K562 (cell line): ENCODE results near the gene CDKL5. TPM values are rescaled to one million over a fixed set of nuclear protein-coding genes. Genes with fewer than 3 reads are reported as not detected.

Source experiments
- BHLHE40 ChIP-seq: IDR thresholded peaks from 2 replicates; pipeline ENCODE4 v1.6.1; 2011; ENCODE audit warnings: low read length, improper control_type of control experiment
- GABPB2 ChIP-seq: fragments of 250-450 bp; sonication (Bioruptor Pico); conservative IDR thresholded peaks from 2 replicates; pipeline ENCODE4 v1.5.1; 2021; ENCODE audit warnings: mild to moderate bottlenecking
- HDAC1 ChIP-seq, 2 experiments: fragments of 450-650 bp; IDR thresholded peaks; 2 replicates each; pipeline ENCODE4 v1.6.1; 2016 to 2017; ENCODE audit warnings: inconsistent platforms in 1 of 2, mild to moderate bottlenecking in 1 of 2, moderate library complexity in 1 of 2
- KDM4B ChIP-seq, 2 experiments: fragments of 450-650 bp in 1 of 2; sonication (generic) in 1 of 2; IDR thresholded peaks; 2 replicates each; pipeline ENCODE4 v1.6.1; 2016 to 2017; ENCODE audit warnings: borderline replicate concordance in 2 of 2, antibody characterized with exemption in 1 of 2, low read depth in 1 of 2, mild to moderate bottlenecking in 1 of 2
- MBD2 ChIP-seq: sonication (generic); IDR thresholded peaks from 2 replicates; pipeline ENCODE4 v1.6.1; 2016; ENCODE audit warnings: low read depth, borderline replicate concordance
- PHB2 ChIP-seq: fragments of 450-650 bp; IDR thresholded peaks from 2 replicates; pipeline ENCODE4 v1.6.1; 2017; ENCODE audit warnings: low read depth
- SMAD2 ChIP-seq: fragments of 150-350 bp; IDR thresholded peaks from 2 replicates; pipeline ENCODE4 v1.6.1; 2014; ENCODE audit warnings: low read depth, mild to moderate bottlenecking, low read length
- TCF3 ChIP-seq: sonication (generic); formaldehyde crosslinking; IDR thresholded peaks from 2 replicates; pipeline ENCODE4 v1.4.0; 2020; ENCODE audit warnings: mild to moderate bottlenecking, missing genetic modification reagents
- THRAP3 ChIP-seq: fragments of 450-650 bp; IDR thresholded peaks from 2 replicates; pipeline ENCODE4 v1.6.1; 2016; ENCODE audit warnings: mild to moderate bottlenecking, inconsistent platforms, borderline replicate concordance
- ZNF347 ChIP-seq: fragments of 450-650 bp; formaldehyde crosslinking; IDR thresholded peaks from 2 replicates; pipeline ENCODE4 v1.4.0; 2020; ENCODE audit warnings: low read depth, mild to moderate bottlenecking, moderate library complexity
- ZSCAN32 ChIP-seq: fragments of 450-650 bp; formaldehyde crosslinking; IDR thresholded peaks from 2 replicates; pipeline ENCODE4 v1.4.0; 2020; ENCODE audit warnings: mild to moderate bottlenecking, moderate library complexity
- polyA plus RNA-seq, 8 experiments: library from polyadenylated mRNA; depleted of rRNA in 4 of 8; stranded (reverse) in 5 of 8; unstranded in 3 of 8; fragments of >200 nt; fragmentation: Nextera tagmentation in 2 of 8; fragmentation: Illumina TruSeq in 1 of 8; extraction: Ambion mirVana in 2 of 8; extraction: Trizol in 1 of 8; gene quantifications; 2 replicates each; pipeline versions ENCODE4 v1.2.1 to v1.2.3, GENCODE V29; 2011 to 2014; ENCODE audit warnings: inconsistent platforms in 1 of 8, missing spikeins in 1 of 8
- total RNA-seq, 7 experiments: library from RNA; depleted of rRNA in 6 of 7; stranded (reverse); fragments of >200 nt in 6 of 7; fragmentation: Illumina TruSeq in 2 of 7; extraction: Trizol in 2 of 7; gene quantifications; 2 replicates each; pipeline versions ENCODE4 v1.2.1 to v1.2.3, GENCODE V29; 2011 to 2021; ENCODE audit warnings: low replicate concordance in 1 of 7
- TF ChIP-seq, protein P1 (sequence below): fragments of 450-650 bp; IDR thresholded peaks from 2 replicates; pipeline ENCODE4 v1.7.0; 2016; ENCODE audit warnings: borderline replicate concordance
- TF ChIP-seq, protein P2 (sequence below): IDR thresholded peaks from 3 replicates; pipeline ENCODE4 v1.6.1; 2011; ENCODE audit warnings: borderline replicate concordance, mild to moderate bottlenecking; ENCODE audit not compliant: insufficient read length, insufficient read depth
- TF ChIP-seq, protein P3 (sequence below), 2 experiments: fragments of 450-650 bp; IDR thresholded peaks; 2 replicates each; pipeline ENCODE4 v1.6.1; 2018; ENCODE audit warnings: mild to moderate bottlenecking in 2 of 2, low read depth in 1 of 2; ENCODE audit not compliant: partially characterized antibody in 2 of 2
- TF ChIP-seq, protein P4 (sequence below): fragments of 250-450 bp; sonication (Bioruptor Pico); IDR thresholded peaks from 2 replicates; pipeline ENCODE4 v1.5.0; 2021
- TF ChIP-seq, protein P5 (sequence below): sonication (generic); formaldehyde crosslinking; IDR thresholded peaks from 2 replicates; pipeline ENCODE4 v1.8.1; 2023; ENCODE audit warnings: mild to moderate bottlenecking, missing genetic modification reagents

CDKL5 gene
- total and polyA plus RNA-seq, 9 of the 15 experiments (the other 6 are each of a cell fraction or from before 2014, with no cell fraction given), result under 0.01 to 0.21 (median 0.04) TPM

DNA sequence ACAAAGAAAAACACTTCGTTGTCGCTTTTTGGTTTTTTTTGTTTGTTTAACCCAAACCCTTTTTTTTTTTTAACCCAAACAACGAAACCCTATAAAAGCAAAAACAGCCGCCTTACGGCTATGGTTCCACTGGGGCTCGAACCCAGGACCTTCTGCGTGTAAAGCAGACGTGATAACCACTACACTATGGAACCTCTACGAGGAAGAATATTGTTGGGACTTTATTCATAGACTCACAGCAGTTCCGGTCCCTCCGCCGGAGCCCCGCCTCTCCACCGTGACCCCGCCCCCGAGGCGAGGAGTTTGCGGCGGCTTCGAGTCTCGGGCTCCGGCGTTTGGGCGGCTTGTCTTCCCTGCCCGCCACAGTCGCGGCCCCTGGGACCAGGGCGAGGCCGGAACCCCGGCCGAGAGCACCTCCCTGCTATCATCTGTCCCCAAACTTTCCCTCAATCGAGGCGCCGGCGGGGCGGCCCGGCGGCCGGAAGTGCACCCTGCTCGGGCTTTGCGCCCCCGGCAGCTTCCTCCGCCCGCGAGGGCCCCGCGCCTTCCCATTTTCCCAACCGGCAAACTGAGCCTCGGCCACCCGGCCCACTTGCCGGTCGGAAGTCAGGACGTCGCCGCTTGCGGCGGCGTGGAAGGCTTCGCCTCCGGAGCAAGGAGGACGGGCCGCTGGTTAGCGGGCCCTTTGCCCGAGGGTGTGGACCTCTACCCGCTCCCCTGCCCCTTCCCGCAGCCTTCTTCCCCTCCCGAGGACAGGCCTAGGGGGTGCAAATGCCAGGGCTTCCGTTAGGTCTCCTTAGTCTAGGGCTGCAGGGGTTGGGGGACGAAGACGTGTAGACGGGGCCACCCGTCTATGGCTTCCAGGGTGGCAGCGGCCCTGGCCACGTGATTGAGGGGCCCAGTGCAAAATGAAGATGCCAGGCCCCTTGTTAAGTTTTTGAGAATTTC lies 249.7 kb downstream of the CDKL5 start (continued):
- TF ChIP-seq, protein P1, sequence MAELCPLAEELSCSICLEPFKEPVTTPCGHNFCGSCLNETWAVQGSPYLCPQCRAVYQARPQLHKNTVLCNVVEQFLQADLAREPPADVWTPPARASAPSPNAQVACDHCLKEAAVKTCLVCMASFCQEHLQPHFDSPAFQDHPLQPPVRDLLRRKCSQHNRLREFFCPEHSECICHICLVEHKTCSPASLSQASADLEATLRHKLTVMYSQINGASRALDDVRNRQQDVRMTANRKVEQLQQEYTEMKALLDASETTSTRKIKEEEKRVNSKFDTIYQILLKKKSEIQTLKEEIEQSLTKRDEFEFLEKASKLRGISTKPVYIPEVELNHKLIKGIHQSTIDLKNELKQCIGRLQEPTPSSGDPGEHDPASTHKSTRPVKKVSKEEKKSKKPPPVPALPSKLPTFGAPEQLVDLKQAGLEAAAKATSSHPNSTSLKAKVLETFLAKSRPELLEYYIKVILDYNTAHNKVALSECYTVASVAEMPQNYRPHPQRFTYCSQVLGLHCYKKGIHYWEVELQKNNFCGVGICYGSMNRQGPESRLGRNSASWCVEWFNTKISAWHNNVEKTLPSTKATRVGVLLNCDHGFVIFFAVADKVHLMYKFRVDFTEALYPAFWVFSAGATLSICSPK, result no peak
- TF ChIP-seq BHLHE40 (no peak), ZNF347 (CRISPR knock-in tag) (no peak), THRAP3 (no peak), SMAD2 (no peak), KDM4B (IDR thresholded peaks at IDR 0.05; ENCODE audit: borderline replicate concordance in 2 of 2, low read depth in 1 of 2) (no peak), MBD2 (no peak), GABPB2 (no peak), PHB2 (no peak), ZSCAN32 (CRISPR knock-in tag) (no peak), TCF3 (CRISPR knock-in tag) (no peak), HDAC1 (IDR thresholded peaks at IDR 0.05) (0 out of 4 replicates have a peak, but pooled peaks of 1 of the 2 experiments have one; percentile 25)
- TF ChIP-seq, protein P2, sequence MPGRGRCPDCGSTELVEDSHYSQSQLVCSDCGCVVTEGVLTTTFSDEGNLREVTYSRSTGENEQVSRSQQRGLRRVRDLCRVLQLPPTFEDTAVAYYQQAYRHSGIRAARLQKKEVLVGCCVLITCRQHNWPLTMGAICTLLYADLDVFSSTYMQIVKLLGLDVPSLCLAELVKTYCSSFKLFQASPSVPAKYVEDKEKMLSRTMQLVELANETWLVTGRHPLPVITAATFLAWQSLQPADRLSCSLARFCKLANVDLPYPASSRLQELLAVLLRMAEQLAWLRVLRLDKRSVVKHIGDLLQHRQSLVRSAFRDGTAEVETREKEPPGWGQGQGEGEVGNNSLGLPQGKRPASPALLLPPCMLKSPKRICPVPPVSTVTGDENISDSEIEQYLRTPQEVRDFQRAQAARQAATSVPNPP, result no peak
- TF ChIP-seq, protein P3, sequence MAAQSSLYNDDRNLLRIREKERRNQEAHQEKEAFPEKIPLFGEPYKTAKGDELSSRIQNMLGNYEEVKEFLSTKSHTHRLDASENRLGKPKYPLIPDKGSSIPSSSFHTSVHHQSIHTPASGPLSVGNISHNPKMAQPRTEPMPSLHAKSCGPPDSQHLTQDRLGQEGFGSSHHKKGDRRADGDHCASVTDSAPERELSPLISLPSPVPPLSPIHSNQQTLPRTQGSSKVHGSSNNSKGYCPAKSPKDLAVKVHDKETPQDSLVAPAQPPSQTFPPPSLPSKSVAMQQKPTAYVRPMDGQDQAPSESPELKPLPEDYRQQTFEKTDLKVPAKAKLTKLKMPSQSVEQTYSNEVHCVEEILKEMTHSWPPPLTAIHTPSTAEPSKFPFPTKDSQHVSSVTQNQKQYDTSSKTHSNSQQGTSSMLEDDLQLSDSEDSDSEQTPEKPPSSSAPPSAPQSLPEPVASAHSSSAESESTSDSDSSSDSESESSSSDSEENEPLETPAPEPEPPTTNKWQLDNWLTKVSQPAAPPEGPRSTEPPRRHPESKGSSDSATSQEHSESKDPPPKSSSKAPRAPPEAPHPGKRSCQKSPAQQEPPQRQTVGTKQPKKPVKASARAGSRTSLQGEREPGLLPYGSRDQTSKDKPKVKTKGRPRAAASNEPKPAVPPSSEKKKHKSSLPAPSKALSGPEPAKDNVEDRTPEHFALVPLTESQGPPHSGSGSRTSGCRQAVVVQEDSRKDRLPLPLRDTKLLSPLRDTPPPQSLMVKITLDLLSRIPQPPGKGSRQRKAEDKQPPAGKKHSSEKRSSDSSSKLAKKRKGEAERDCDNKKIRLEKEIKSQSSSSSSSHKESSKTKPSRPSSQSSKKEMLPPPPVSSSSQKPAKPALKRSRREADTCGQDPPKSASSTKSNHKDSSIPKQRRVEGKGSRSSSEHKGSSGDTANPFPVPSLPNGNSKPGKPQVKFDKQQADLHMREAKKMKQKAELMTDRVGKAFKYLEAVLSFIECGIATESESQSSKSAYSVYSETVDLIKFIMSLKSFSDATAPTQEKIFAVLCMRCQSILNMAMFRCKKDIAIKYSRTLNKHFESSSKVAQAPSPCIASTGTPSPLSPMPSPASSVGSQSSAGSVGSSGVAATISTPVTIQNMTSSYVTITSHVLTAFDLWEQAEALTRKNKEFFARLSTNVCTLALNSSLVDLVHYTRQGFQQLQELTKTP (IDR thresholded peaks at IDR 0.05; ENCODE audit: low read depth in 1 of 2, partially characterized antibody in 2 of 2), result peak in 1 of 2 experiments; percentile 19
- TF ChIP-seq, protein P4, sequence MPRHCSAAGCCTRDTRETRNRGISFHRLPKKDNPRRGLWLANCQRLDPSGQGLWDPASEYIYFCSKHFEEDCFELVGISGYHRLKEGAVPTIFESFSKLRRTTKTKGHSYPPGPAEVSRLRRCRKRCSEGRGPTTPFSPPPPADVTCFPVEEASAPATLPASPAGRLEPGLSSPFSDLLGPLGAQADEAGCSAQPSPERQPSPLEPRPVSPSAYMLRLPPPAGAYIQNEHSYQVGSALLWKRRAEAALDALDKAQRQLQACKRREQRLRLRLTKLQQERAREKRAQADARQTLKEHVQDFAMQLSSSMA (CRISPR knock-in tag), result no peak
- TF ChIP-seq, protein P5, sequence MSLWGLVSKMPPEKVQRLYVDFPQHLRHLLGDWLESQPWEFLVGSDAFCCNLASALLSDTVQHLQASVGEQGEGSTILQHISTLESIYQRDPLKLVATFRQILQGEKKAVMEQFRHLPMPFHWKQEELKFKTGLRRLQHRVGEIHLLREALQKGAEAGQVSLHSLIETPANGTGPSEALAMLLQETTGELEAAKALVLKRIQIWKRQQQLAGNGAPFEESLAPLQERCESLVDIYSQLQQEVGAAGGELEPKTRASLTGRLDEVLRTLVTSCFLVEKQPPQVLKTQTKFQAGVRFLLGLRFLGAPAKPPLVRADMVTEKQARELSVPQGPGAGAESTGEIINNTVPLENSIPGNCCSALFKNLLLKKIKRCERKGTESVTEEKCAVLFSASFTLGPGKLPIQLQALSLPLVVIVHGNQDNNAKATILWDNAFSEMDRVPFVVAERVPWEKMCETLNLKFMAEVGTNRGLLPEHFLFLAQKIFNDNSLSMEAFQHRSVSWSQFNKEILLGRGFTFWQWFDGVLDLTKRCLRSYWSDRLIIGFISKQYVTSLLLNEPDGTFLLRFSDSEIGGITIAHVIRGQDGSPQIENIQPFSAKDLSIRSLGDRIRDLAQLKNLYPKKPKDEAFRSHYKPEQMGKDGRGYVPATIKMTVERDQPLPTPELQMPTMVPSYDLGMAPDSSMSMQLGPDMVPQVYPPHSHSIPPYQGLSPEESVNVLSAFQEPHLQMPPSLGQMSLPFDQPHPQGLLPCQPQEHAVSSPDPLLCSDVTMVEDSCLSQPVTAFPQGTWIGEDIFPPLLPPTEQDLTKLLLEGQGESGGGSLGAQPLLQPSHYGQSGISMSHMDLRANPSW (CRISPR knock-in tag), result no peak
